Measurements from ENCODE around the gene FEM1A. TPM values are rescaled to one million over a fixed set of nuclear protein-coding genes. Genes with fewer than 3 reads are reported as not detected.
A peak's percentile ranks its signal among the peaks of the same experiment; 100 is the strongest.

The FEM1A gene
- total and polyA plus RNA-seq, 9 of the 15 experiments (the other 6 are each of a cell fraction or from before 2014, with no cell fraction given), result 0.08 to 19.0 (median 6.8) TPM

- peak; percentile 100 for TF ChIP-seq HMGXB4 (CRISPR knock-in tag; IDR thresholded peaks at IDR 0.05)
- TF ChIP-seq E2F1 (CRISPR knock-in tag; IDR thresholded peaks at IDR 0.05), result peak; percentile 100
- TF ChIP-seq CHCHD3 (CRISPR knock-in tag; IDR thresholded peaks at IDR 0.05), result no peak
- TF ChIP-seq ETV6 (IDR thresholded peaks at IDR 0.05; ENCODE audit: borderline replicate concordance in 1 of 2, low read depth in 2 of 2, low read length in 1 of 2), result no peak
- peak; percentile 99 for TF ChIP-seq ETV6 (CRISPR knock-in tag; IDR thresholded peaks at IDR 0.05; ENCODE audit: borderline replicate concordance)
- no peak for TF ChIP-seq CGGBP1 (CRISPR knock-in tag; IDR thresholded peaks at IDR 0.05)
- 0 out of 4 replicates have a peak, but pooled peaks of 1 of the 2 experiments have one; percentile 73 for TF ChIP-seq BCLAF1 (IDR thresholded peaks at IDR 0.05; ENCODE audit: borderline replicate concordance in 1 of 2, control insufficient read depth in 1 of 2, low read depth in 2 of 2, low read length in 1 of 2)
- no peak for TF ChIP-seq BMI1 (IDR thresholded peaks at IDR 0.05; ENCODE audit: low read length)
- TF ChIP-seq MTA2 (IDR thresholded peaks at IDR 0.05; ENCODE audit: low read depth), result no peak
- peak; percentile 85 for TF ChIP-seq IRF9 (tag; IDR thresholded peaks at IDR 0.05)
- TF ChIP-seq EZH2 (IDR thresholded peaks at IDR 0.05; ENCODE audit: borderline replicate concordance, low read depth, low read length), result no peak
- no peak for TF ChIP-seq PRPF4 (IDR thresholded peaks at IDR 0.05; ENCODE audit: insufficient read depth, low read depth, low read length, poor library complexity, severe bottlenecking)
- no peak for TF ChIP-seq TAF7 (tag; IDR thresholded peaks at IDR 0.05)
- TF ChIP-seq PRMT5 (CRISPR knock-in tag; IDR thresholded peaks at IDR 0.05), result peak; percentile 99
- TF ChIP-seq UBTF (IDR thresholded peaks at IDR 0.05; ENCODE audit: borderline replicate concordance in 1 of 2, low read depth in 2 of 2, low read length in 2 of 2), result no peak
- TF ChIP-seq PURB (CRISPR knock-in tag; IDR thresholded peaks at IDR 0.05; ENCODE audit: low read depth), result no peak
Measured at GRCh38 chr19:4768934-4769777, 22.4 kb upstream of the FEM1A start (continued).
